Upper lobe of left lung (tissue), 4 donors: ENCODE results near the gene DARS1.
"Not testable (repeated sequence)": the region's sequence is repeated elsewhere in the genome, so short reads cannot be mapped to it uniquely, and the experiment has no call there.

Experiments used
- EP300 ChIP-seq, 4 donors: sonication (generic); formaldehyde crosslinking; IDR thresholded peaks; one replicate each; pipeline ENCODE4 v1.5.1; 2017; ENCODE audit warnings: antibody characterized with exemption in 4 of 4, control low read depth in 2 of 4
- POLR2A ChIP-seq, 4 donors: fragments of 450-650 bp; IDR thresholded peaks; one replicate each; pipeline ENCODE4 v1.5.1; 2016 to 2017; ENCODE audit warnings: antibody characterized with exemption in 4 of 4, mild to moderate bottlenecking in 2 of 4
- TF ChIP-seq, protein P1 (sequence below), 6 experiments: fragments of 450-650 bp in 4 of 6; fragments of 200-600 bp in 2 of 6; sonication (generic) in 2 of 6; IDR thresholded peaks; one replicate each; pipeline ENCODE4 v1.5.1; 2016 to 2019; ENCODE audit warnings: antibody characterized with exemption in 6 of 6

DNA sequence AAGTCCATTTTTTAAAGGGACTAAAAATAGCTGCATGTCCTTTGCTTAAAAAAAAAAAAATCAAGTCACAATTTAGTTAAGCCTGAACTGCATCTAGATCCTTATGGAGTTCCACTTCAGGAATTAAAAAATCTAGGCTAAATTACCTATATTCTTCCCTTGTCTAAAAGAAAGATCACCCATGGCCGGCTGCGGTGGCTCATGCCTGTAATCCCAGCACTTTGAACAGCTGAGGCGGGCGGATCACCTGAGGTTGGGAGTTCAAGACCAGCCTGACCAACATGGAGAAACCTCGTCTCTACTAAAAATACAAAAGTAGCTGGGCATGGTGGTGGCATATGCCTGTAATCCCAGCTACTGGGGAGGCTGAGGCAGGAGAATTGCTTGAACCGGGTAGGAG lies 26.5 kb downstream of the DARS1 start:
- TF ChIP-seq, protein P1, sequence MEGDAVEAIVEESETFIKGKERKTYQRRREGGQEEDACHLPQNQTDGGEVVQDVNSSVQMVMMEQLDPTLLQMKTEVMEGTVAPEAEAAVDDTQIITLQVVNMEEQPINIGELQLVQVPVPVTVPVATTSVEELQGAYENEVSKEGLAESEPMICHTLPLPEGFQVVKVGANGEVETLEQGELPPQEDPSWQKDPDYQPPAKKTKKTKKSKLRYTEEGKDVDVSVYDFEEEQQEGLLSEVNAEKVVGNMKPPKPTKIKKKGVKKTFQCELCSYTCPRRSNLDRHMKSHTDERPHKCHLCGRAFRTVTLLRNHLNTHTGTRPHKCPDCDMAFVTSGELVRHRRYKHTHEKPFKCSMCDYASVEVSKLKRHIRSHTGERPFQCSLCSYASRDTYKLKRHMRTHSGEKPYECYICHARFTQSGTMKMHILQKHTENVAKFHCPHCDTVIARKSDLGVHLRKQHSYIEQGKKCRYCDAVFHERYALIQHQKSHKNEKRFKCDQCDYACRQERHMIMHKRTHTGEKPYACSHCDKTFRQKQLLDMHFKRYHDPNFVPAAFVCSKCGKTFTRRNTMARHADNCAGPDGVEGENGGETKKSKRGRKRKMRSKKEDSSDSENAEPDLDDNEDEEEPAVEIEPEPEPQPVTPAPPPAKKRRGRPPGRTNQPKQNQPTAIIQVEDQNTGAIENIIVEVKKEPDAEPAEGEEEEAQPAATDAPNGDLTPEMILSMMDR (IDR thresholded peaks at IDR 0.05): not testable (repeated sequence)
- TF ChIP-seq EP300, POLR2A (IDR thresholded peaks at IDR 0.05): not testable (repeated sequence)
